Measurements from ENCODE around the gene PLA2G6.

DNA sequence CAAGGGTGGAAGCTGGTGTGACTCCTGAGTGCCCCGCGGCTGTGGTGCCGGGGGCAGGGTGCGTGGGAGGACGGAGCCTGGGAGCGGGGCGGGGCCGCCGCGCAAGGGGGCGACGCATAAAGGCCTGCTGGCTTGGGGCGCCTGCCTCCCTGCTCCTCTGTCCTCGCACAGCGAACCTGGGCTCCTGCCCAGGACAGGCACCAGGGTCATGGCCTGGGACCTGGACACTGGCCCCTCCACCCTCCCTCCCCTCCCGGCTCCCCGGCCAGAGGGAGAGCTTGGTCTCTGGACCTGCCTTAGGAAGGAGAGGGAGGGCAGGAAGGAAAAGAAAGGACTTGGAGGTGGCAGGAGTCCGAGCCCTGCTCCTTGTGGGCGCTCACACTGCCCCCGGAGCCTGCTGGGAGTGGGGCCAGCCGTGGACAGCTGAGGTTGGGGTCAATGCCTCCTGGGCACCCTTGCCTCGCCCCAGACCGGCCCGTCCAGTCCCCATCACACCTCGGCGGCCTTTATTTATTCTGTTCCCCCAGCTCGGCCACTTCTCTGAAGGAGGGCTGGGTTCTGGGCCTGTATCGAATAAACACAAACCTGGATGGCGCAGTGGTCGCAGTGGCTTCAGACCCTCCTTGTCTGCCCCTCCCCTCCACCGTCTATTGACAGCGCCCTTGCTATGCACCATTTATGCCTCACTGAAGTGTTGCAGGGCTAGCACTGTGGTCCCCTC, 106.4 kb downstream of the PLA2G6 start:
- TF ChIP-seq, protein P1, sequence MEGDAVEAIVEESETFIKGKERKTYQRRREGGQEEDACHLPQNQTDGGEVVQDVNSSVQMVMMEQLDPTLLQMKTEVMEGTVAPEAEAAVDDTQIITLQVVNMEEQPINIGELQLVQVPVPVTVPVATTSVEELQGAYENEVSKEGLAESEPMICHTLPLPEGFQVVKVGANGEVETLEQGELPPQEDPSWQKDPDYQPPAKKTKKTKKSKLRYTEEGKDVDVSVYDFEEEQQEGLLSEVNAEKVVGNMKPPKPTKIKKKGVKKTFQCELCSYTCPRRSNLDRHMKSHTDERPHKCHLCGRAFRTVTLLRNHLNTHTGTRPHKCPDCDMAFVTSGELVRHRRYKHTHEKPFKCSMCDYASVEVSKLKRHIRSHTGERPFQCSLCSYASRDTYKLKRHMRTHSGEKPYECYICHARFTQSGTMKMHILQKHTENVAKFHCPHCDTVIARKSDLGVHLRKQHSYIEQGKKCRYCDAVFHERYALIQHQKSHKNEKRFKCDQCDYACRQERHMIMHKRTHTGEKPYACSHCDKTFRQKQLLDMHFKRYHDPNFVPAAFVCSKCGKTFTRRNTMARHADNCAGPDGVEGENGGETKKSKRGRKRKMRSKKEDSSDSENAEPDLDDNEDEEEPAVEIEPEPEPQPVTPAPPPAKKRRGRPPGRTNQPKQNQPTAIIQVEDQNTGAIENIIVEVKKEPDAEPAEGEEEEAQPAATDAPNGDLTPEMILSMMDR (IDR thresholded peaks at IDR 0.05): no peak
- TF ChIP-seq POLR2A (IDR thresholded peaks at IDR 0.05): no peak

All from adrenal gland (tissue), 5 donors.